H1 (cell line): ENCODE data around the gene SELENOI. TPM values are rescaled to one million over a fixed set of nuclear protein-coding genes. Genes with fewer than 3 reads are reported as not detected.
"Not testable (repeated sequence)": the region's sequence is repeated elsewhere in the genome, so short reads cannot be mapped to it uniquely, and the experiment has no call there.

Source experiments
- CTCF ChIA-PET: fragments of 300-600 bp; sonication (Branson Sonifier 250); formaldehyde crosslinking; loops from one replicate; lab custom pipeline; 2021; ENCODE audit not compliant: partially characterized antibody; lab: Charles Lee
- POLR2A ChIA-PET: fragments of 300-600 bp; sonication (Branson Sonifier 250); formaldehyde crosslinking; loops from one replicate; lab custom pipeline; 2021; ENCODE audit warnings: inconsistent platforms; ENCODE audit not compliant: partially characterized antibody; lab: Charles Lee
- DNase-seq, 2 experiments: peaks; one replicate each; pipeline versions ENCODE4 v3.0.0 to v3.0.0-alpha.2; 2010 to 2022; ENCODE audit warnings: low spot score in 2 of 2, low read depth in 1 of 2, mixed read lengths in 1 of 2
- FAIRE-seq: peaks from 2 replicates; lab custom pipeline; 2011; peaks lifted over from hg19 to GRCh38; lab: Jason Lieb, UNC
- H2AFZ ChIP-seq: 2 replicates; pipeline ENCODE4 v1.8.1; 2012; ENCODE audit warnings: low read length, inconsistent platforms
- H2AK5ac ChIP-seq: 2 replicates; pipeline ENCODE4 v1.6.1; 2013; ENCODE audit warnings: low read depth, low read length
- H2BK120ac ChIP-seq: replicated peaks from 2 replicates; pipeline ENCODE3; 2013; ENCODE audit warnings: low read depth, low read length, inconsistent platforms
- H2BK12ac ChIP-seq: 2 replicates; pipeline ENCODE4 v1.6.1; 2013; ENCODE audit warnings: low read depth, low read length
- H2BK15ac ChIP-seq: 2 replicates; pipeline ENCODE4 v1.6.1; 2013; ENCODE audit warnings: low read length
- H2BK20ac ChIP-seq: 2 replicates; pipeline ENCODE4 v1.6.1; 2013; ENCODE audit warnings: low read length
- H2BK5ac ChIP-seq: 2 replicates; pipeline ENCODE4 v1.6.1; 2013; ENCODE audit warnings: low read depth, low read length
- H3K14ac ChIP-seq: 2 replicates; pipeline ENCODE4 v1.6.1; 2013; ENCODE audit warnings: inconsistent platforms; ENCODE audit not compliant: insufficient read length
- H3K18ac ChIP-seq: 2 replicates; pipeline ENCODE4 v1.6.1; 2013; ENCODE audit warnings: low read length; ENCODE audit errors: extremely low read depth
- H3K23ac ChIP-seq: 2 replicates; pipeline ENCODE4 v1.6.1; 2013; ENCODE audit warnings: inconsistent platforms; ENCODE audit not compliant: insufficient read length
- H3K23me2 ChIP-seq: 2 replicates; pipeline ENCODE4 v1.6.1; 2013; ENCODE audit warnings: low read depth, low read length
- H3K27ac ChIP-seq: 2 replicates; pipeline ENCODE4 v1.6.1; 2011; ENCODE audit warnings: low read depth, low read length, inconsistent platforms
- H3K27me3 ChIP-seq, 4 experiments: replicated peaks in 1 of 4; 1 replicate in 1 of 4; 2 replicates in 3 of 4; pipeline versions ENCODE4 v1.6.1 to v1.8.1; 2011 to 2013; ENCODE audit warnings: low read length in 3 of 4, mild to moderate bottlenecking in 3 of 4, inconsistent platforms in 2 of 4, mixed read lengths in 2 of 4, moderate library complexity in 1 of 4; ENCODE audit not compliant: control insufficient read depth in 3 of 4, insufficient read depth in 3 of 4; ENCODE audit errors: extremely low read depth in 1 of 4
- H3K36me3 ChIP-seq, 4 experiments: 2 replicates each; pipeline versions ENCODE4 v1.6.1 to v1.8.1; 2011 to 2013; ENCODE audit warnings: mild to moderate bottlenecking in 4 of 4, low read length in 3 of 4, moderate library complexity in 2 of 4, control low read depth in 1 of 4, inconsistent platforms in 1 of 4; ENCODE audit not compliant: insufficient read depth in 4 of 4, control insufficient read depth in 2 of 4
- H3K4ac ChIP-seq: replicated peaks from 2 replicates; pipeline ENCODE3; 2013; ENCODE audit warnings: low read length, low read depth, mixed read lengths, inconsistent platforms; ENCODE audit not compliant: insufficient read length
- H3K4me1 ChIP-seq, 4 experiments: replicated peaks in 1 of 4; 1 replicate in 1 of 4; 2 replicates in 3 of 4; pipeline versions ENCODE4 v1.6.1 to v1.8.1; 2011 to 2013; ENCODE audit warnings: low read length in 3 of 4, inconsistent platforms in 2 of 4, mixed read lengths in 1 of 4; ENCODE audit not compliant: insufficient read depth in 4 of 4, control insufficient read depth in 3 of 4
- H3K4me2 ChIP-seq, 2 experiments: 2 replicates each; pipeline versions ENCODE4 v1.6.1 to v1.8.1; 2011 to 2013; ENCODE audit warnings: low read depth in 2 of 2, low read length in 2 of 2, control low read depth in 1 of 2, inconsistent platforms in 1 of 2, mild to moderate bottlenecking in 1 of 2; ENCODE audit not compliant: insufficient read depth in 1 of 2
- H3K4me3 ChIP-seq, 4 experiments: fragments of 200-600, 300-600 bp in 1 of 4; sonication (generic), shearing (Covaris generic), sonication (Bioruptor Twin) in 1 of 4; 2 replicates each; pipeline versions ENCODE4 v1.5.1 to v1.8.1; 2011 to 2016; ENCODE audit warnings: low read length in 4 of 4, low read depth in 3 of 4, control low read depth in 2 of 4, inconsistent platforms in 2 of 4, mild to moderate bottlenecking in 2 of 4, mixed read lengths in 1 of 4, moderate library complexity in 1 of 4; ENCODE audit not compliant: insufficient read depth in 2 of 4; ENCODE audit errors: extremely low read depth in 1 of 4
- H3K56ac ChIP-seq: replicated peaks from 2 replicates; pipeline ENCODE3; 2013; ENCODE audit warnings: low read depth, mild to moderate bottlenecking, mixed read lengths, low read length, inconsistent platforms; ENCODE audit not compliant: insufficient read length
- H3K79me1 ChIP-seq: 2 replicates; pipeline ENCODE4 v1.6.1; 2013; ENCODE audit warnings: low read depth, low read length, control low read depth
- H3K79me2 ChIP-seq, 2 experiments: 2 replicates each; pipeline versions ENCODE4 v1.6.1 to v1.8.1; 2012 to 2013; ENCODE audit warnings: low read length in 2 of 2, mild to moderate bottlenecking in 2 of 2, inconsistent platforms in 1 of 2; ENCODE audit not compliant: insufficient read depth in 2 of 2, control insufficient read depth in 1 of 2
- H3K9ac ChIP-seq, 4 experiments: replicated peaks in 1 of 4; 1 replicate in 1 of 4; 2 replicates in 3 of 4; pipeline versions ENCODE4 v1.6.1 to v1.8.1; 2011 to 2013; ENCODE audit warnings: low read depth in 3 of 4, low read length in 3 of 4, control low read depth in 2 of 4, mild to moderate bottlenecking in 2 of 4, moderate library complexity in 2 of 4, inconsistent platforms in 1 of 4; ENCODE audit errors: extremely low read depth in 1 of 4
- H3K9me3 ChIP-seq, 2 experiments: 2 replicates each; pipeline versions ENCODE4 v1.6.1 to v1.8.1; 2012 to 2013; ENCODE audit warnings: mild to moderate bottlenecking in 2 of 2, moderate library complexity in 2 of 2, control low read depth in 1 of 2, inconsistent platforms in 1 of 2, low read depth in 1 of 2, low read length in 1 of 2, mixed read lengths in 1 of 2; ENCODE audit not compliant: insufficient read depth in 2 of 2
- H4K20me1 ChIP-seq, 2 experiments: replicated peaks in 1 of 2; 2 replicates each; pipeline versions ENCODE3 to v1.8.1; 2011 to 2013; ENCODE audit warnings: inconsistent platforms in 2 of 2, low read length in 2 of 2, mild to moderate bottlenecking in 1 of 2; ENCODE audit not compliant: insufficient read depth in 2 of 2, control insufficient read depth in 1 of 2
- H4K5ac ChIP-seq: 2 replicates; pipeline ENCODE4 v1.6.1; 2013; ENCODE audit warnings: low read length, low read depth, mixed read lengths, inconsistent platforms; ENCODE audit not compliant: insufficient read length
- H4K8ac ChIP-seq: 2 replicates; pipeline ENCODE4 v1.8.0; 2013; ENCODE audit warnings: mild to moderate bottlenecking, moderate library complexity, low read length, inconsistent platforms; ENCODE audit not compliant: insufficient read depth; ENCODE audit errors: extremely low read depth
- H4K91ac ChIP-seq: replicated peaks from 2 replicates; pipeline ENCODE3; 2013; ENCODE audit warnings: low read length, mixed read lengths, inconsistent platforms; ENCODE audit not compliant: insufficient read length
- polyA plus RNA-seq, 7 experiments: library from polyadenylated mRNA; depleted of rRNA in 3 of 7; stranded (reverse) in 5 of 7; unstranded in 2 of 7; fragments of >200 nt in 5 of 7; fragments of 200-250 nt in 2 of 7; gene quantifications; 1 replicate in 5 of 7; 2 replicates in 1 of 7; 4 replicates in 1 of 7; pipeline versions ENCODE4 v1.2.1 to v1.2.3, GENCODE V29; 2011 to 2013; ENCODE audit warnings: missing spikeins in 2 of 7, mixed read lengths in 2 of 7
- total RNA-seq: library from RNA; stranded (reverse); fragmentation: NEBNext Ultra II Directional; extraction: Animal tissue kit (Norgen Biotek cat#: 25700); gene quantifications from 2 replicates; pipeline ENCODE4 v1.2.1, GENCODE V29; 2021

Gene SELENOI
- total and polyA plus RNA-seq, 2 of the 8 experiments (the other 6 are each of a cell fraction or from before 2014, with no cell fraction given): 15.9 to 63.8 TPM

- not testable (repeated sequence) for H4K8ac ChIP-seq, DNase-seq, H3K36me3 ChIP-seq, FAIRE-seq, H3K4me1 ChIP-seq, H2BK12ac ChIP-seq, H3K27ac ChIP-seq, H3K27me3 ChIP-seq, H2BK20ac ChIP-seq, H3K14ac ChIP-seq, H4K91ac ChIP-seq, H2BK120ac ChIP-seq, H2AFZ ChIP-seq, H3K4ac ChIP-seq, H2AK5ac ChIP-seq, H3K9ac ChIP-seq, H4K5ac ChIP-seq, H4K20me1 ChIP-seq, H3K56ac ChIP-seq, H3K9me3 ChIP-seq, H3K23ac ChIP-seq, H3K18ac ChIP-seq, H3K79me2 ChIP-seq, H3K79me1 ChIP-seq, H2BK15ac ChIP-seq, H2BK5ac ChIP-seq, H3K23me2 ChIP-seq, H3K4me2 ChIP-seq, H3K4me3 ChIP-seq
- ChIA-PET POLR2A (interaction anchor here (1.1 kb wide), 1 partner anchor 23 kb away, joined by 3 read pairs; no protein-coding TSS in a partner anchor), CTCF (interaction anchor here (1.5 to 1.9 kb wide), 2 partner anchors 9 to 10 kb away, joined by 3 to 4 read pairs; no protein-coding TSS in a partner anchor)
These were observed 21.5 kb upstream of the SELENOI start for GRCh38 chr2:26324479-26324878.
